Stimulated activated CD4-positive, alpha-beta T cell treated with anti-CD3 and anti-CD28 coated beads, Interleukin-12 subunit alpha, Interleukin-12 subunit beta, amount 100 ng/mL, for 4 hours (primary cell): ENCODE results near the gene GZMM.
"Not testable (repeated sequence)": the region's sequence is repeated elsewhere in the genome, so short reads cannot be mapped to it uniquely, and the experiment has no call there.

Experiments used
- DNase-seq: peaks from one replicate; pipeline ENCODE4 v3.0.0-alpha.2; 2020

The GZMM gene

GRCh38 chr19:583968-584239 is 40.1 kb downstream of the GZMM start:
- DNase-seq, result no peak

- DNase-seq, result peak; percentile 65
Observed at GRCh38 chr19:584240-585001, 40.6 kb downstream of the GZMM start.

GRCh38 chr19:585146-585545 is 41.3 kb downstream of the GZMM start:
- DNase-seq, result not testable (repeated sequence)

GRCh38 chr19:585551-586110 is 41.8 kb downstream of the GZMM start:
- DNase-seq, result no peak

- peak; percentile 63 for DNase-seq
Observed at GRCh38 chr19:588093-588740, 44.4 kb downstream of the GZMM start.

- DNase-seq, result no peak
Observed at GRCh38 chr19:588741-589692, 45.2 kb downstream of the GZMM start.

- no peak for DNase-seq
Observed at GRCh38 chr19:589693-590395, 46.0 kb downstream of the GZMM start, which contains the start of gene HCN2. Gene HCN2, plus strand, starts transcription at chr19:589881. Its CDS starts 65 bp downstream, at chr19:589946.

GRCh38 chr19:590396-590745 is 46.5 kb downstream of the GZMM start:
- peak; percentile 15 for DNase-seq

- no peak for DNase-seq
Observed at GRCh38 chr19:590750-591098, 46.9 kb downstream of the GZMM start.

GRCh38 chr19:591099-591958 is 47.5 kb downstream of the GZMM start:
- no peak for DNase-seq

GRCh38 chr19:592101-592500 is 48.2 kb downstream of the GZMM start:
- no peak for DNase-seq

GRCh38 chr19:593055-593454 is 49.2 kb downstream of the GZMM start:
- no peak for DNase-seq

- no peak for DNase-seq
Observed at GRCh38 chr19:593505-593904, 49.7 kb downstream of the GZMM start.

GRCh38 chr19:594265-594870 is 50.5 kb downstream of the GZMM start:
- DNase-seq, result no peak

GRCh38 chr19:595326-596262 is 51.7 kb downstream of the GZMM start:
- DNase-seq, result no peak

- no peak for DNase-seq
Observed at GRCh38 chr19:596263-596655, 52.4 kb downstream of the GZMM start.

GRCh38 chr19:597406-598315 is 53.8 kb downstream of the GZMM start:
- DNase-seq, result no peak
